HepG2 (cell line): ENCODE data around the gene MYO9A. TPM values are rescaled to one million over a fixed set of nuclear protein-coding genes. Genes with fewer than 3 reads are reported as not detected.

ENCODE experiments used
- DMTF1 ChIP-seq: sonication (generic); formaldehyde crosslinking; IDR thresholded peaks from 2 replicates; pipeline ENCODE4 v1.4.0; 2020; ENCODE audit warnings: mild to moderate bottlenecking, missing genetic modification reagents
- DNMT3B ChIP-seq: conservative IDR thresholded peaks from 2 replicates; pipeline ENCODE4 v1.6.1; 2016; ENCODE audit warnings: missing biosample characterization, control low read depth
- FOXA3 ChIP-seq: IDR thresholded peaks from 2 replicates; pipeline ENCODE4 v1.6.1; 2016; ENCODE audit warnings: missing genetic modification reagents, missing compliant biosample characterization
- HDAC1 ChIP-seq: sonication (generic); formaldehyde crosslinking; IDR thresholded peaks from 2 replicates; pipeline ENCODE4 v1.5.1; 2020; ENCODE audit warnings: mild to moderate bottlenecking, missing genetic modification reagents
- HINFP ChIP-seq: sonication (generic); formaldehyde crosslinking; IDR thresholded peaks from 2 replicates; pipeline ENCODE4 v1.4.0; 2020; ENCODE audit warnings: low read depth, mild to moderate bottlenecking, missing genetic modification reagents
- KDM5B ChIP-seq: sonication (generic); formaldehyde crosslinking; IDR thresholded peaks from 2 replicates; pipeline ENCODE4 v1.4.0; 2020; ENCODE audit warnings: missing genetic modification reagents, mild to moderate bottlenecking, borderline replicate concordance
- KLF16 ChIP-seq, 2 experiments: sonication (generic) in 1 of 2; formaldehyde crosslinking in 1 of 2; IDR thresholded peaks; 2 replicates each; pipeline versions ENCODE4 v1.6.1 to v1.8.0; 2016 to 2023; ENCODE audit warnings: missing genetic modification reagents in 2 of 2, missing compliant biosample characterization in 1 of 2
- MAX ChIP-seq: IDR thresholded peaks from 2 replicates; pipeline ENCODE4 v1.6.1; 2012; ENCODE audit warnings: inconsistent platforms
- MIXL1 ChIP-seq: IDR thresholded peaks from 2 replicates; pipeline ENCODE4 v1.6.1; 2016
- PLSCR1 ChIP-seq: sonication (generic); formaldehyde crosslinking; IDR thresholded peaks from 2 replicates; pipeline ENCODE4 v1.5.0; 2020; ENCODE audit warnings: missing genetic modification reagents, mild to moderate bottlenecking, borderline replicate concordance
- POLR2AphosphoS5 ChIP-seq: IDR thresholded peaks from 2 replicates; pipeline ENCODE4 v1.6.1; 2012; ENCODE audit warnings: low read depth, low read length
- PREB ChIP-seq: sonication (generic); formaldehyde crosslinking; IDR thresholded peaks from 2 replicates; pipeline ENCODE4 v1.4.0; 2020; ENCODE audit warnings: missing genetic modification reagents
- RBAK ChIP-seq: sonication (generic); formaldehyde crosslinking; IDR thresholded peaks from 2 replicates; pipeline ENCODE4 v1.5.1; 2020; ENCODE audit warnings: mild to moderate bottlenecking, missing genetic modification reagents
- RORA ChIP-seq: sonication (generic); formaldehyde crosslinking; IDR thresholded peaks from 2 replicates; pipeline ENCODE4 v1.5.0; 2020; ENCODE audit warnings: mild to moderate bottlenecking, missing genetic modification reagents, moderate library complexity
- SIN3B ChIP-seq: fragments of 150-350 bp; IDR thresholded peaks from 2 replicates; pipeline ENCODE4 v1.6.1; 2014; ENCODE audit warnings: low read length
- SRSF9 ChIP-seq: fragments of 200-400 bp; formaldehyde crosslinking; IDR thresholded peaks from 2 replicates; pipeline ENCODE4 v1.6.1; 2018; ENCODE audit warnings: borderline replicate concordance, mild to moderate bottlenecking, low read depth, low read length; ENCODE audit not compliant: insufficient read depth, poor library complexity, severe bottlenecking
- TCF12 ChIP-seq, 2 experiments: fragments of 450-650 bp in 1 of 2; sonication (generic) in 1 of 2; formaldehyde crosslinking in 1 of 2; IDR thresholded peaks; 2 replicates each; pipeline versions ENCODE4 v1.6.1 to v1.8.0; 2017 to 2022; ENCODE audit warnings: antibody characterized with exemption in 1 of 2, mild to moderate bottlenecking in 1 of 2, missing genetic modification reagents in 1 of 2, moderate library complexity in 1 of 2
- TEAD3 ChIP-seq: optimal IDR thresholded peaks from 2 replicates; pipeline ENCODE3; 2016; ENCODE audit warnings: borderline replicate concordance
- ZMAT3 ChIP-seq: sonication (generic); formaldehyde crosslinking; conservative IDR thresholded peaks from 2 replicates; pipeline ENCODE4 v1.7.0; 2021; ENCODE audit warnings: missing genetic modification reagents
- ZMYM4 ChIP-seq: sonication (generic); formaldehyde crosslinking; IDR thresholded peaks from 2 replicates; pipeline ENCODE4 v1.8.1; 2023; ENCODE audit warnings: mild to moderate bottlenecking, missing genetic modification reagents
- ZNF275 ChIP-seq: sonication (generic); formaldehyde crosslinking; IDR thresholded peaks from 2 replicates; pipeline ENCODE4 v1.8.0; 2022; ENCODE audit warnings: missing genetic modification reagents, mild to moderate bottlenecking, inconsistent platforms, borderline replicate concordance
- ZNF572 ChIP-seq: sonication (generic); formaldehyde crosslinking; IDR thresholded peaks from 2 replicates; pipeline ENCODE4 v1.5.1; 2020; ENCODE audit warnings: mild to moderate bottlenecking, missing genetic modification reagents
- ZNF816 ChIP-seq: sonication (generic); formaldehyde crosslinking; IDR thresholded peaks from 2 replicates; pipeline ENCODE4 v1.8.0; 2022; ENCODE audit warnings: missing genetic modification reagents, mild to moderate bottlenecking, borderline replicate concordance
- ZNF879 ChIP-seq: sonication (generic); formaldehyde crosslinking; IDR thresholded peaks from 2 replicates; pipeline ENCODE4 v1.8.1; 2023; ENCODE audit warnings: missing genetic modification reagents
- polyA plus RNA-seq, 8 experiments: library from polyadenylated mRNA; depleted of rRNA in 3 of 8; stranded (reverse) in 7 of 8; unstranded in 1 of 8; fragments of >200 nt; fragmentation: Illumina TruSeq in 4 of 8; extraction: Trizol in 4 of 8; gene quantifications; 2 replicates each; pipeline versions ENCODE4 v1.2.1 to v1.2.3, GENCODE V29; 2011 to 2016; ENCODE audit warnings: low read depth in 4 of 8, missing spikeins in 1 of 8, mixed read lengths in 1 of 8; ENCODE audit not compliant: insufficient read depth in 1 of 8
- total RNA-seq, 5 experiments: library from RNA; depleted of rRNA; stranded (reverse); fragments of >200 nt; fragmentation: Illumina TruSeq; extraction: Trizol; gene quantifications; 2 replicates each; pipeline ENCODE4 v1.2.3, GENCODE V29; 2016; ENCODE audit warnings: low read depth in 1 of 5

The MYO9A gene
- total and polyA plus RNA-seq, 2 of the 13 experiments (the other 11 are each of a cell fraction or from before 2014, with no cell fraction given), result 4.8 to 15.3 TPM

GRCh38 chr15:72117486-72118016 is 399 bp downstream of the MYO9A start (continued):
- TF ChIP-seq RBAK (CRISPR knock-in tag) (no peak), ZNF275 (CRISPR knock-in tag) (peak; percentile 54; the same call in 1 of the 2 replicates), DMTF1 (CRISPR knock-in tag) (no peak), PREB (CRISPR knock-in tag) (no peak), KLF16 (CRISPR knock-in tag; IDR thresholded peaks at IDR 0.05) (no peak), TEAD3 (CRISPR knock-in tag) (no peak), ZNF879 (CRISPR knock-in tag) (no peak), ZMAT3 (CRISPR knock-in tag) (no peak), ZNF572 (CRISPR knock-in tag) (no peak), PLSCR1 (no peak), ZNF816 (CRISPR knock-in tag) (no peak), POLR2AphosphoS5 (no peak), ZMYM4 (CRISPR knock-in tag) (no peak), MAX (peak; percentile 50; the same call in 1 of the 2 replicates), FOXA3 (CRISPR knock-in tag) (no peak), TCF12 (IDR thresholded peaks at IDR 0.05) (no peak), TCF12 (CRISPR knock-in tag; IDR thresholded peaks at IDR 0.05) (peak; percentile 82; the same call in 1 of the 2 replicates), DNMT3B (CRISPR knock-in tag) (no peak), RORA (CRISPR knock-in tag) (no peak), KDM5B (CRISPR knock-in tag) (peak; percentile 79), HINFP (CRISPR knock-in tag) (no peak), MIXL1 (CRISPR knock-in tag) (no peak), HDAC1 (CRISPR knock-in tag) (no peak; the same call in none of the 2 replicates), SRSF9 (no peak), SIN3B (no peak)
